GM23248 (cell line): ENCODE results near the gene NAA80. TPM values are rescaled to one million over a fixed set of nuclear protein-coding genes. Genes with fewer than 3 reads are reported as not detected.
A peak's percentile ranks its signal among the peaks of the same experiment; 100 is the strongest.

Experiments
- DNase-seq: peaks from one replicate; pipeline ENCODE4 v3.0.0-alpha.2; 2015
- H2AFZ ChIP-seq: fragments of 200-600 bp; sonication (generic); 2 replicates; pipeline ENCODE4 v1.6.1; 2016; ENCODE audit warnings: antibody characterized with exemption
- H3F3A ChIP-seq: fragments of 200-600 bp; sonication (generic); 2 replicates; pipeline ENCODE4 v1.6.1; 2016; ENCODE audit warnings: mild to moderate bottlenecking, antibody characterized with exemption, mixed run types; ENCODE audit not compliant: insufficient read depth
- H3K27ac ChIP-seq: fragments of 200-600 bp; sonication (generic); 2 replicates; pipeline ENCODE4 v1.5.1; 2016; ENCODE audit warnings: mild to moderate bottlenecking
- H3K27me3 ChIP-seq: fragments of 200-600 bp; sonication (generic); replicated peaks from 2 replicates; pipeline ENCODE4 v1.6.1; 2016; ENCODE audit warnings: mild to moderate bottlenecking; ENCODE audit not compliant: insufficient read depth
- H3K36me3 ChIP-seq: fragments of 200-600 bp; sonication (generic); 2 replicates; pipeline ENCODE4 v1.6.1; 2016; ENCODE audit warnings: low read depth, mild to moderate bottlenecking
- H3K4me1 ChIP-seq: fragments of 200-600 bp; sonication (generic); 2 replicates; pipeline ENCODE4 v1.6.1; 2016; ENCODE audit warnings: mild to moderate bottlenecking; ENCODE audit not compliant: insufficient read depth
- H3K4me2 ChIP-seq: fragments of 200-600 bp; sonication (generic); one replicate; pipeline ENCODE4 v1.6.1; 2016; ENCODE audit warnings: mild to moderate bottlenecking; ENCODE audit not compliant: unreplicated experiment
- H3K4me3 ChIP-seq: fragments of 200-600 bp; sonication (generic); 2 replicates; pipeline ENCODE4 v1.5.1; 2016; ENCODE audit warnings: mild to moderate bottlenecking
- H3K79me2 ChIP-seq: fragments of 200-600 bp; sonication (generic); 2 replicates; pipeline ENCODE4 v1.6.1; 2016; ENCODE audit warnings: mild to moderate bottlenecking; ENCODE audit not compliant: insufficient read depth
- H3K9ac ChIP-seq: fragments of 200-600 bp; sonication (generic); 2 replicates; pipeline ENCODE4 v1.6.1; 2016; ENCODE audit warnings: mild to moderate bottlenecking
- H3K9me2 ChIP-seq: fragments of 200-600 bp; sonication (generic); 2 replicates; pipeline ENCODE4 v1.6.1; 2016; ENCODE audit warnings: mixed run types, mild to moderate bottlenecking, moderate library complexity; ENCODE audit not compliant: insufficient read depth
- H3K9me3 ChIP-seq: fragments of 200-600 bp; sonication (generic); one replicate; pipeline ENCODE4 v1.6.1; 2017; ENCODE audit warnings: low read depth
- H4K20me1 ChIP-seq: fragments of 200-600 bp; sonication (generic); 2 replicates; pipeline ENCODE4 v1.6.0; 2016; ENCODE audit not compliant: insufficient read depth
- EZH2 ChIP-seq: fragments of 200-600 bp; sonication (generic); IDR thresholded peaks from 2 replicates; pipeline ENCODE4 v1.6.1; 2018; ENCODE audit warnings: antibody characterized with exemption, mild to moderate bottlenecking; ENCODE audit not compliant: insufficient read depth, poor library complexity, severe bottlenecking
- EZH2phosphoT487 ChIP-seq: fragments of 200-600 bp; sonication (generic); IDR thresholded peaks from 2 replicates; pipeline ENCODE4 v1.6.1; 2018; ENCODE audit warnings: antibody characterized with exemption, moderate library complexity, mild to moderate bottlenecking, low read depth; ENCODE audit not compliant: insufficient read depth
- WGBS, 2 experiments: methylation state at CpG; one replicate each; pipeline ENCODE4 v1.1.6; 2015 to 2017; ENCODE audit warnings: low lambda C conversion rate in 2 of 2, low coverage in 1 of 2; ENCODE audit errors: missing lambda C conversion rate in 2 of 2; 5-methylcytosine and 5-hydroxymethylcytosine counted together
- in situ Hi-C: fragments of 300-500 bp; cut with MboI; formaldehyde crosslinking; loops from 2 replicates; pipeline ENCODE4 v1.15.0; 2020
- polyA plus RNA-seq: library from polyadenylated mRNA; unstranded; fragments of >200 nt; fragmentation: Nextera tagmentation; extraction: Ambion mirVana; gene quantifications from 2 replicates; pipeline ENCODE4 v1.2.1, GENCODE V29; 2016
- total RNA-seq: library from RNA; depleted of rRNA; stranded (reverse); fragments of >200 nt; shearing (Covaris generic); gene quantifications from 2 replicates; pipeline ENCODE4 v1.2.3, GENCODE V29; 2014

Gene NAA80
- total and polyA plus RNA-seq, 2 experiments from 2014 or later = 7.8 to 10.8 TPM

DNA sequence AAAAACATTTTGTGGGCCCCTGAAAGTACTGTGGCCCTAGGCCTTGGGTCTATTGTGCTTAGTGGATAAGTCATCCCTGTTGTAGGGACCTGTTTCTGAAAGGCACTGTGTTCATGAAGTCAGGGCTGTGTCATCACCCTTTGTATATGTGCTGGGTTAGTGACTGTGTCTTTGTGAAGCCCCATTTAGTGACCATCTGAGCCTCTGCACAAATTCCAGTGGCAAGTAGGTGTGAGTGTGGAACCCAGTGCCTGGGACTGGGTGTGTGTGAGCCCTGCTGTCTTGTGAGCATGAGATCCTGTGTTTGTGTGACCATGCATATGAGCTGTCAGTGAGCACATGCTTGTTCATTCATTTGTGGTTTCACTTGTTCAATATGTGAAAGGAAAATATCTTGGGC lies 5.4 kb upstream of the NAA80 start:
- DNase-seq = peak; percentile 42

DNA sequence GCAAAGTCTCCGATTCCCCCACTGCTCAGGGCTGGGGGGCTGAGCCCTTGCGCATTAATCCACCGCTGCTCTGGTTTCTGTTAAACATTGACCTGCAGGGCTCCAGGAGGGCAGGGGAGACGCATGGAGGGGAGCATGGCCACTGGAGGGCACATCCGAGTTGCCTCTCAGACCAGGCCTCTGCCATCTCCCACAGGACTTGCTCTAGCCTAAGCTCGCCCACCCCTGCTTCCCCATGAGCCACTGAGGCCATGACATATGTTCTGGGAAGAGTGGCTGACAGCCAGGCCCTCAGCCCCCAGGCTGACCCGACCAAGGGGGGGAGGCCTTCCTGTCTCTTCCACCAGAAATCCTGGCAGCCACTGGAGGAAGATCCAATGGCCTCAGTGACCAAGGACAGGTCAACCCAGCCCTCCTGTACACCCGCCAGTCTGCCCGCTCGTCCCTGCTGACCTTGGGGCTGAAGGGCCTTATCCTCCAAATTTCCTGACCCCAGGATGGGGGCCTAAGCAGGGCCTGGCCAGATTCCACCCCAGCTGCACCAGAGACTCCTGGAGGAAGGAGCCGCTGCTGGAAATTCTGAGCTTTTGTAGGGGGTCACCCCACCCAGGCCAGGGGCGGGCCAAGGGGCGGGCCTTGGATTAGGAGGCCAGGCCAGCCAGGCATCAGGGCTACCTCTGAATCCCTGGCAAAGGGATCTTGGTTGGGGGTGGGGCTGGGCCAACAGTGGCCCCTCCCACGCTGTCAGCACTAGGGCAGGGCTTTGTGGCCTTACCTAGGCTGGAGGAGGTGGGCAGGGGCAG lies 4.0 kb upstream of the NAA80 start, which contains the start of gene HYAL1:
HYAL1 (minus strand) TSS at position 562 of the 803 bp plus-strand sequence. CDS start 618 bp downstream, outside the sequence.
- H4K20me1 ChIP-seq = no peaks in the 10 kb centered on the region
- H3K79me2 ChIP-seq = no peaks in the 10 kb centered on the region
- H3K9me3 ChIP-seq = no peaks in the 10 kb centered on the region
- peaks cover 11% of the 10 kb centered on the region for H3K4me1 ChIP-seq
- H3K27ac ChIP-seq = no peak within 1 kb of the TSS
- DNase-seq = no peak
- peaks cover 11% of the 10 kb centered on the region for H3F3A ChIP-seq
- TF ChIP-seq EZH2 (no peak), EZH2phosphoT487 (no peak)
- 62 to 68% methylated on average over 13 to 14 of the region's 14 CpGs for WGBS, 2 experiments
- no peak within 1 kb of the TSS for H3K4me2 ChIP-seq
- H3K9me2 ChIP-seq = no peaks in the 10 kb centered on the region
- no peaks in the 10 kb centered on the region for H3K27me3 ChIP-seq
- H3K9ac ChIP-seq = no peak within 1 kb of the TSS
- in situ Hi-C loops = no loop called here
- H3K36me3 ChIP-seq = no peaks in the 10 kb centered on the region
- H3K4me3 ChIP-seq = no peak within 1 kb of the TSS
- H2AFZ ChIP-seq = no peak within 1 kb of the TSS

More for the DNA sequence above, 5.4 kb upstream of the NAA80 start:
- peaks cover 11% of the 10 kb centered on the region for H3K4me1 ChIP-seq
- no peak overlapping the region for H2AFZ ChIP-seq
- TF ChIP-seq EZH2 (no peak), EZH2phosphoT487 (no peak)
- no peaks in the 10 kb centered on the region for H4K20me1 ChIP-seq
- no peaks in the 10 kb centered on the region for H3K36me3 ChIP-seq
- H3K4me2 ChIP-seq = no peak overlapping the region
- in situ Hi-C loops = no loop called here
- H3K9me2 ChIP-seq = no peaks in the 10 kb centered on the region
- no peaks in the 10 kb centered on the region for H3K79me2 ChIP-seq
- no peaks in the 10 kb centered on the region for H3K27me3 ChIP-seq
- H3K4me3 ChIP-seq = no peak overlapping the region
- H3F3A ChIP-seq = peaks cover 11% of the 10 kb centered on the region
- no peak overlapping the region for H3K27ac ChIP-seq
- no peaks in the 10 kb centered on the region for H3K9me3 ChIP-seq
- no peak overlapping the region for H3K9ac ChIP-seq

DNA sequence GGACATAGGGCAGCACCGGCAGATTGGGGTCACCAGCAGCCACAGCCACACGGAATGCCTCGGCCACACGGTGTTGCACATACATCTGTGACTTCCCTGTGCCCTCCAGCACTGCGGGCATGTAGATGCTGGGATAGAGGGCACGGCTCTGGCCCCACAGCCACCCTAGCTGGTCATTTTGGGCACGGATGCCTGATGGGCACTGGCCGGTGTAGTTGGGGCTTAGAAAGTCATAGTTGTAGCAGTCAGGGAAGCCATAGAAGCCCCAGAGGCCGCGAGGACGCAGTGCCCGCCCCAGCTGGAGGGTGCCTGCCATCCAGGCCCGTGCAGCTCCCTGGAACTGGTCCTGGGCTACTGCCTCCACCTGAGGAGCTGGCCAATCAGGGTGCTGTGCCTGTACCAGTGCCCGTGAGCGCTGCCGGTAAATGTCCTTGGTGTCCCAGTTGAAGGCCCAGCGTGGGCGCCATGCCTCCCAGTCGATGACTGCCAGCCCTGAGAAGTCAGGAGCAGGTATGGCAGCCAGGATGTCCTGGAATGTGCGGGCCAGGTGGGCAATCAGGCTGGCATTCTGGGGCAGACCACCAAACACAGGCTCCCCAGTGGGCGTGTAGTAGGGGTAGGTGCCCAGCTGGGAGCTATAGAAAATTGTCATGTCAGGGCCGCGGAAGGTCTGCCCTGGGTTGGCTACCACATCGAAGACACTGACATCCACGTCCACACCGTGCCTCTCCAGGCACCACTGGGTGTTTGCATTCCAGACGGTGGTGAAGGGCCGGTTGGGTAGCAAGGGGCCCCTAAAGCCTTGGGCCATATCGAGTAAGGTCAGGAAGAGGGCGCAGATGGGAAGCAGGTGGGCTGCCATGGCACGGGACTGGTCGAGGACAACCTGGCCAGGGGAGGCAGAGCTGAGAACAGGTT lies 3.1 kb upstream of the NAA80 start:
- no peak overlapping the region for H2AFZ ChIP-seq
- no peaks in the 10 kb centered on the region for H3K9me2 ChIP-seq
- no peak overlapping the region for H3K4me3 ChIP-seq
- H3K9me3 ChIP-seq = no peaks in the 10 kb centered on the region
- H3K9ac ChIP-seq = no peak overlapping the region
- no peaks in the 10 kb centered on the region for H4K20me1 ChIP-seq
- no peaks in the 10 kb centered on the region for H3K27me3 ChIP-seq
- no peak for DNase-seq
- H3F3A ChIP-seq = peaks cover 11% of the 10 kb centered on the region
- H3K4me1 ChIP-seq = peaks cover 11% of the 10 kb centered on the region
- no peaks in the 10 kb centered on the region for H3K36me3 ChIP-seq
- TF ChIP-seq EZH2 (no peak), EZH2phosphoT487 (no peak)
- H3K4me2 ChIP-seq = no peak overlapping the region
- H3K27ac ChIP-seq = no peak overlapping the region
- H3K79me2 ChIP-seq = no peaks in the 10 kb centered on the region
- in situ Hi-C loops = no loop called here
- WGBS, 2 experiments = 85 to 86% methylated on average over 32 of the region's 32 CpGs

DNA sequence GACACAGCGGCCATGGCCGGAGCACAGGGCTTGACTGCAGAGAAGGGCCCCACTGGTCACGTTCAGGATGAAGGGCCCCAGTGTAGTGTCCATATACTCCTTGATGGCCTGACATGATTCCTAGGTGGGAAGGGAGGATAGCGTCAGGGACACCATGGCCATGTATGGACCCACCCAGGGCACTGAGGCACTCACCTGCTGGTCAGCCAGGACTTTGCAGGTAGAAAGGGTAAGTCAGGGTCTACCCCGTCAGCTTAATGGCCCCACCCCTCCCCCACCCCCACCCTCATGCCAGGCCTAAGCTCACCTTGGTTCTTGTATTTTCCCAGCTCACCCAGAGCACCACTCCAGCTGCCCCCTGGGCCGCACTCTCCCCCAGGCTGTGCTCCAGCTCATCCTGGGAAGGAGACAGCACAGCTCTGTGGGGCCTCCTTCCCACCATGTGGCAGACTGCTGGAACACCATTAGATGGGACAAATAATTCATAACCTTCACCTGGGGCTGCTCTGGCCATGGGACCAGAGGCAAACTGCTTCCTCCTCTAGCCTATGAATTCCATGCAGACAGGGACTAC lies 1.6 kb upstream of the NAA80 start:
- in situ Hi-C loops = no loop called here
- WGBS, 2 experiments = 83 to 94% methylated on average over 5 to 6 of the region's 6 CpGs
- no peak overlapping the region for H2AFZ ChIP-seq

More for the DNA sequence above, 1.6 kb upstream of the NAA80 start:
- no peaks in the 10 kb centered on the region for H3K9me2 ChIP-seq
- no peak for TF ChIP-seq EZH2
- no peak for TF ChIP-seq EZH2phosphoT487
- H4K20me1 ChIP-seq = no peaks in the 10 kb centered on the region
- H3K79me2 ChIP-seq = no peaks in the 10 kb centered on the region
- H3K27ac ChIP-seq = peak overlapping the region; percentile 89
- H3F3A ChIP-seq = peaks cover 11% of the 10 kb centered on the region
- H3K4me1 ChIP-seq = peaks cover 11% of the 10 kb centered on the region
- no peaks in the 10 kb centered on the region for H3K36me3 ChIP-seq
- H3K9ac ChIP-seq = peak overlapping the region; percentile 82
- H3K9me3 ChIP-seq = no peaks in the 10 kb centered on the region
- no peaks in the 10 kb centered on the region for H3K27me3 ChIP-seq
- H3K4me3 ChIP-seq = peak overlapping the region; percentile 68
- H3K4me2 ChIP-seq = peak overlapping the region; percentile 80
- no peak for DNase-seq
